CD4-positive, alpha-beta T cell treated with Interleukin-2 at 100 ng/mL for 4 hours (primary cell): ENCODE results near the gene NTRK1.

Source experiments
- DNase-seq: peaks from one replicate; pipeline ENCODE4 v3.0.0-alpha.2; 2020; ENCODE audit warnings: low spot score

Gene NTRK1

GRCh38 chr1:156857532-156857931 is 3.1 kb upstream of the NTRK1 start:
- DNase-seq = no peak

- no peak for DNase-seq
Observed at GRCh38 chr1:156858555-156858956, 2.1 kb upstream of the NTRK1 start.

- DNase-seq = no peak
Observed at GRCh38 chr1:156858959-156859522, 1.6 kb upstream of the NTRK1 start, which contains the start of gene INSRR. TSS of gene INSRR (minus strand) at chr1:156859117. CDS start at chr1:156858621, 496 bp downstream.

GRCh38 chr1:156859523-156860112 is 1.0 kb upstream of the NTRK1 start:
- peak; percentile 11 for DNase-seq

- DNase-seq = peak; percentile 56
Observed at GRCh38 chr1:156860113-156860627, 495 bp upstream of the NTRK1 start.

GRCh38 chr1:156862584-156862983 is 1.9 kb downstream of the NTRK1 start:
- no peak for DNase-seq

GRCh38 chr1:156862997-156863599 is 2.4 kb downstream of the NTRK1 start:
- no peak for DNase-seq

- DNase-seq = no peak
Observed at GRCh38 chr1:156863631-156864030, 3.0 kb downstream of the NTRK1 start.

GRCh38 chr1:156864796-156865195 is 4.1 kb downstream of the NTRK1 start:
- no peak for DNase-seq

GRCh38 chr1:156865258-156865657 is 4.6 kb downstream of the NTRK1 start:
- DNase-seq = no peak

- DNase-seq = no peak
Observed at GRCh38 chr1:156865865-156866248, 5.2 kb downstream of the NTRK1 start.

GRCh38 chr1:156866249-156866909 is 5.7 kb downstream of the NTRK1 start:
- no peak for DNase-seq

GRCh38 chr1:156868341-156868740 is 7.7 kb downstream of the NTRK1 start:
- no peak for DNase-seq

- no peak for DNase-seq
Observed at GRCh38 chr1:156869455-156869854, 8.8 kb downstream of the NTRK1 start.

GRCh38 chr1:156873659-156874058 is 13.0 kb downstream of the NTRK1 start:
- DNase-seq = no peak

- no peak for DNase-seq
Observed at GRCh38 chr1:156874142-156874541, 13.5 kb downstream of the NTRK1 start.

- DNase-seq = no peak
Observed at GRCh38 chr1:156874572-156875340, 14.1 kb downstream of the NTRK1 start.

- no peak for DNase-seq
Observed at GRCh38 chr1:156875341-156875615, 14.6 kb downstream of the NTRK1 start.

- DNase-seq = no peak
Observed at GRCh38 chr1:156876281-156876680, 15.6 kb downstream of the NTRK1 start.

GRCh38 chr1:156877433-156878170 is 16.9 kb downstream of the NTRK1 start:
- no peak for DNase-seq

- no peak for DNase-seq
Observed at GRCh38 chr1:156879876-156880275, 19.2 kb downstream of the NTRK1 start.

GRCh38 chr1:156880473-156880872 is 19.8 kb downstream of the NTRK1 start:
- no peak for DNase-seq
